ENCODE measurements around the gene FBXL15.

- TF ChIP-seq CTCF (IDR thresholded peaks at IDR 0.05 in 4 of 5, conservative IDR thresholded peaks at IDR 0.05 in 1 of 5) (peak in 4 of 5 experiments; percentile 58 to 98 (median 97)), POLR2A (IDR thresholded peaks at IDR 0.05) (peak; percentile 88 to 91)
These were observed 26.4 kb upstream of the FBXL15 start for GRCh38 chr10:102394079-102394800.
